ENCODE results near the gene ADK. TPM values are rescaled to one million over a fixed set of nuclear protein-coding genes. Genes with fewer than 3 reads are reported as not detected.

The ADK gene
- 39.6 TPM for polyA plus RNA-seq (2013, experiment 1 of 4)
- polyA plus RNA-seq (2013, experiment 2 of 4): 34.2 TPM
- polyA plus RNA-seq (2013, experiment 3 of 4): 34.1 TPM
- polyA plus RNA-seq (2013, experiment 4 of 4): 37.2 TPM

- Histone ChIP-seq H3K27ac (ENCODE audit: insufficient read depth, low read depth, low read length, poor library complexity, severe bottlenecking) (peak within 1 kb of the TSS; percentile 95), H3K27me3 (ENCODE audit: control insufficient read depth, insufficient read depth, low read length, poor library complexity, severe bottlenecking) (no peaks in the 10 kb centered on the region), H3K36me3 (ENCODE audit: control insufficient read depth, insufficient read depth, low read length) (no peaks in the 10 kb centered on the region), H3K4me3 (ENCODE audit: insufficient read depth, low read depth, low read length) (peak within 1 kb of the TSS; percentile 88), H3K4me1 (ENCODE audit: control insufficient read depth, insufficient read depth, low read length) (peaks cover 5% of the 10 kb centered on the region), H3K9me3 (ENCODE audit: control insufficient read depth, low read length) (no peaks in the 10 kb centered on the region)
- whole genome bisulfite sequencing, 2 experiments: 0% methylated on average over 57 of the region's 57 CpGs
Measured at GRCh38 chr10:74150990-74151878, at the start of gene ADK. Gene ADK (plus strand): TSS chr10:74151221. CDS start chr10:74151279, 58 bp downstream.

GRCh38 chr10:74103560-74104258, 47.3 kb upstream of the ADK start:
- H3K4me3 ChIP-seq (ENCODE audit: insufficient read depth, low read depth, low read length): no peak overlapping the region
- peaks cover 53% of the 10 kb centered on the region for H3K36me3 ChIP-seq (ENCODE audit: control insufficient read depth, insufficient read depth, low read length)
- H3K27me3 ChIP-seq (ENCODE audit: control insufficient read depth, insufficient read depth, low read length, poor library complexity, severe bottlenecking): no peaks in the 10 kb centered on the region
- no peaks in the 10 kb centered on the region for H3K4me1 ChIP-seq (ENCODE audit: control insufficient read depth, insufficient read depth, low read length)
- H3K9me3 ChIP-seq (ENCODE audit: control insufficient read depth, low read length): no peaks in the 10 kb centered on the region
- H3K27ac ChIP-seq (ENCODE audit: insufficient read depth, low read depth, low read length, poor library complexity, severe bottlenecking): no peak overlapping the region
- WGBS, 2 experiments: 91 to 93% methylated on average over 11 of the region's 11 CpGs

- H3K27ac ChIP-seq (ENCODE audit: insufficient read depth, low read depth, low read length, poor library complexity, severe bottlenecking): no peak overlapping the region
- no peaks in the 10 kb centered on the region for H3K4me1 ChIP-seq (ENCODE audit: control insufficient read depth, insufficient read depth, low read length)
- H3K9me3 ChIP-seq (ENCODE audit: control insufficient read depth, low read length): no peaks in the 10 kb centered on the region
- peaks cover 53% of the 10 kb centered on the region for H3K36me3 ChIP-seq (ENCODE audit: control insufficient read depth, insufficient read depth, low read length)
- H3K27me3 ChIP-seq (ENCODE audit: control insufficient read depth, insufficient read depth, low read length, poor library complexity, severe bottlenecking): no peaks in the 10 kb centered on the region
- WGBS, 2 experiments: 94 to 96% methylated on average over 5 of the region's 5 CpGs
- H3K4me3 ChIP-seq (ENCODE audit: insufficient read depth, low read depth, low read length): no peak overlapping the region
Measured at GRCh38 chr10:74104480-74104879, 46.5 kb upstream of the ADK start.

- no peak overlapping the region for H3K27ac ChIP-seq (ENCODE audit: insufficient read depth, low read depth, low read length, poor library complexity, severe bottlenecking)
- 93 to 97% methylated on average over 8 of the region's 8 CpGs for WGBS, 2 experiments
- H3K27me3 ChIP-seq (ENCODE audit: control insufficient read depth, insufficient read depth, low read length, poor library complexity, severe bottlenecking): no peaks in the 10 kb centered on the region
- peaks cover 48% of the 10 kb centered on the region for H3K36me3 ChIP-seq (ENCODE audit: control insufficient read depth, insufficient read depth, low read length)
- H3K4me1 ChIP-seq (ENCODE audit: control insufficient read depth, insufficient read depth, low read length): no peaks in the 10 kb centered on the region
- no peaks in the 10 kb centered on the region for H3K9me3 ChIP-seq (ENCODE audit: control insufficient read depth, low read length)
- no peak overlapping the region for H3K4me3 ChIP-seq (ENCODE audit: insufficient read depth, low read depth, low read length)
Measured at GRCh38 chr10:74104996-74105395, 46.0 kb upstream of the ADK start.

GRCh38 chr10:74107391-74107790, 43.6 kb upstream of the ADK start:
- Histone ChIP-seq H3K27ac (ENCODE audit: insufficient read depth, low read depth, low read length, poor library complexity, severe bottlenecking) (no peak overlapping the region), H3K4me1 (ENCODE audit: control insufficient read depth, insufficient read depth, low read length) (no peaks in the 10 kb centered on the region), H3K4me3 (ENCODE audit: insufficient read depth, low read depth, low read length) (no peak overlapping the region), H3K9me3 (ENCODE audit: control insufficient read depth, low read length) (no peaks in the 10 kb centered on the region), H3K36me3 (ENCODE audit: control insufficient read depth, insufficient read depth, low read length) (peaks cover 57% of the 10 kb centered on the region), H3K27me3 (ENCODE audit: control insufficient read depth, insufficient read depth, low read length, poor library complexity, severe bottlenecking) (no peaks in the 10 kb centered on the region)
- 91 to 97% methylated on average over 3 to 4 of the region's 4 CpGs for WGBS, 2 experiments

- Histone ChIP-seq H3K9me3 (ENCODE audit: control insufficient read depth, low read length) (no peaks in the 10 kb centered on the region), H3K27ac (ENCODE audit: insufficient read depth, low read depth, low read length, poor library complexity, severe bottlenecking) (no peak overlapping the region), H3K4me3 (ENCODE audit: insufficient read depth, low read depth, low read length) (no peak overlapping the region), H3K36me3 (ENCODE audit: control insufficient read depth, insufficient read depth, low read length) (peaks cover 68% of the 10 kb centered on the region), H3K27me3 (ENCODE audit: control insufficient read depth, insufficient read depth, low read length, poor library complexity, severe bottlenecking) (no peaks in the 10 kb centered on the region), H3K4me1 (ENCODE audit: control insufficient read depth, insufficient read depth, low read length) (no peaks in the 10 kb centered on the region)
Measured at GRCh38 chr10:74109452-74109851, 41.6 kb upstream of the ADK start.

- WGBS, 2 experiments: 90 to 95% methylated on average over 1 of the region's 1 CpG
- no peaks in the 10 kb centered on the region for H3K9me3 ChIP-seq (ENCODE audit: control insufficient read depth, low read length)
- H3K27ac ChIP-seq (ENCODE audit: insufficient read depth, low read depth, low read length, poor library complexity, severe bottlenecking): no peak overlapping the region
- H3K4me1 ChIP-seq (ENCODE audit: control insufficient read depth, insufficient read depth, low read length): no peaks in the 10 kb centered on the region
- H3K27me3 ChIP-seq (ENCODE audit: control insufficient read depth, insufficient read depth, low read length, poor library complexity, severe bottlenecking): no peaks in the 10 kb centered on the region
- peaks cover 61% of the 10 kb centered on the region for H3K36me3 ChIP-seq (ENCODE audit: control insufficient read depth, insufficient read depth, low read length)
- no peak overlapping the region for H3K4me3 ChIP-seq (ENCODE audit: insufficient read depth, low read depth, low read length)
Measured at GRCh38 chr10:74110120-74110519, 40.9 kb upstream of the ADK start.

GRCh38 chr10:74111799-74112198, 39.2 kb upstream of the ADK start:
- 96% methylated on average over 14 of the region's 14 CpGs for WGBS, 2 experiments
- Histone ChIP-seq H3K36me3 (ENCODE audit: control insufficient read depth, insufficient read depth, low read length) (peaks cover 63% of the 10 kb centered on the region), H3K4me3 (ENCODE audit: insufficient read depth, low read depth, low read length) (no peak overlapping the region), H3K9me3 (ENCODE audit: control insufficient read depth, low read length) (no peaks in the 10 kb centered on the region), H3K4me1 (ENCODE audit: control insufficient read depth, insufficient read depth, low read length) (no peaks in the 10 kb centered on the region), H3K27ac (ENCODE audit: insufficient read depth, low read depth, low read length, poor library complexity, severe bottlenecking) (no peak overlapping the region), H3K27me3 (ENCODE audit: control insufficient read depth, insufficient read depth, low read length, poor library complexity, severe bottlenecking) (no peaks in the 10 kb centered on the region)

GRCh38 chr10:74113546-74113945, 37.5 kb upstream of the ADK start:
- H3K27me3 ChIP-seq (ENCODE audit: control insufficient read depth, insufficient read depth, low read length, poor library complexity, severe bottlenecking): no peaks in the 10 kb centered on the region
- no peak overlapping the region for H3K4me3 ChIP-seq (ENCODE audit: insufficient read depth, low read depth, low read length)
- 88 to 93% methylated on average over 1 of the region's 1 CpG for WGBS, 2 experiments
- H3K4me1 ChIP-seq (ENCODE audit: control insufficient read depth, insufficient read depth, low read length): no peaks in the 10 kb centered on the region
- peaks cover 64% of the 10 kb centered on the region for H3K36me3 ChIP-seq (ENCODE audit: control insufficient read depth, insufficient read depth, low read length)
- H3K9me3 ChIP-seq (ENCODE audit: control insufficient read depth, low read length): no peaks in the 10 kb centered on the region
- no peak overlapping the region for H3K27ac ChIP-seq (ENCODE audit: insufficient read depth, low read depth, low read length, poor library complexity, severe bottlenecking)

- 88% methylated on average over 12 of the region's 12 CpGs for whole genome bisulfite sequencing, 2 experiments
- Histone ChIP-seq H3K9me3 (ENCODE audit: control insufficient read depth, low read length) (no peaks in the 10 kb centered on the region), H3K36me3 (ENCODE audit: control insufficient read depth, insufficient read depth, low read length) (peaks cover 64% of the 10 kb centered on the region), H3K27me3 (ENCODE audit: control insufficient read depth, insufficient read depth, low read length, poor library complexity, severe bottlenecking) (no peaks in the 10 kb centered on the region), H3K4me3 (ENCODE audit: insufficient read depth, low read depth, low read length) (no peak overlapping the region), H3K4me1 (ENCODE audit: control insufficient read depth, insufficient read depth, low read length) (no peaks in the 10 kb centered on the region), H3K27ac (ENCODE audit: insufficient read depth, low read depth, low read length, poor library complexity, severe bottlenecking) (no peak overlapping the region)
Measured at GRCh38 chr10:74114041-74114448, 37.0 kb upstream of the ADK start.
